NCI-H345 treated with DMSO at 0.1 percent for 48 hours (cell line): ENCODE results near the gene CNOT10.
"Not testable (repeated sequence)": the region's sequence is repeated elsewhere in the genome, so short reads cannot be mapped to it uniquely, and the experiment has no call there.

Experiments used
- DNase-seq: peaks from one replicate; lab custom pipeline; 2025; ENCODE audit not compliant: unreplicated experiment; lab: John Stamatoyannopoulos, UW

CNOT10 gene

GRCh38 chr3:32684800-32685542 is at the start of gene CNOT10:
CNOT10 (plus strand) TSS chr3:32685188; CDS start chr3:32685461, 273 bp downstream.
- peak; percentile 86 for DNase-seq

GRCh38 chr3:32640939-32641338 is 44.0 kb upstream of the CNOT10 start:
- no peak for DNase-seq

- DNase-seq: no peak
Observed at GRCh38 chr3:32641356-32641755, 43.6 kb upstream of the CNOT10 start.

GRCh38 chr3:32643354-32643753 is 41.6 kb upstream of the CNOT10 start:
- DNase-seq: no peak

- no peak for DNase-seq
Observed at GRCh38 chr3:32643816-32644215, 41.2 kb upstream of the CNOT10 start.

GRCh38 chr3:32644380-32644779 is 40.6 kb upstream of the CNOT10 start:
- DNase-seq: no peak

- DNase-seq: no peak
Observed at GRCh38 chr3:32646761-32647160, 38.2 kb upstream of the CNOT10 start.

- DNase-seq: not testable (repeated sequence)
Observed at GRCh38 chr3:32652337-32653100, 32.5 kb upstream of the CNOT10 start.

GRCh38 chr3:32655167-32655566 is 29.8 kb upstream of the CNOT10 start:
- no peak for DNase-seq

GRCh38 chr3:32660634-32661033 is 24.4 kb upstream of the CNOT10 start:
- no peak for DNase-seq

- DNase-seq: no peak
Observed at GRCh38 chr3:32662647-32663046, 22.3 kb upstream of the CNOT10 start.

GRCh38 chr3:32664630-32665075 is 20.3 kb upstream of the CNOT10 start:
- DNase-seq: peak; percentile 42

- DNase-seq: no peak
Observed at GRCh38 chr3:32667072-32667582, 17.9 kb upstream of the CNOT10 start.

GRCh38 chr3:32669226-32669625 is 15.8 kb upstream of the CNOT10 start:
- DNase-seq: not testable (repeated sequence)

- not testable (repeated sequence) for DNase-seq
Observed at GRCh38 chr3:32673730-32674129, 11.3 kb upstream of the CNOT10 start.

- DNase-seq: no peak
Observed at GRCh38 chr3:32675164-32675563, 9.8 kb upstream of the CNOT10 start.

- DNase-seq: no peak
Observed at GRCh38 chr3:32675650-32676049, 9.3 kb upstream of the CNOT10 start.

GRCh38 chr3:32681811-32682210 is 3.2 kb upstream of the CNOT10 start:
- DNase-seq: no peak

GRCh38 chr3:32684029-32684799 is 774 bp upstream of the CNOT10 start:
- no peak for DNase-seq

GRCh38 chr3:32685543-32686185 is 676 bp downstream of the CNOT10 start:
- no peak for DNase-seq

- no peak for DNase-seq
Observed at GRCh38 chr3:32686713-32687112, 1.7 kb downstream of the CNOT10 start.
